GM19351 (cell line): ENCODE data around the gene STPG4.
"Not testable (repeated sequence)": the region's sequence is repeated elsewhere in the genome, so short reads cannot be mapped to it uniquely, and the experiment has no call there.

ENCODE experiments used
- ATAC-seq: cut with Tn5 transposase; IDR thresholded peaks from one replicate; pipeline ENCODE4 v1.9.1; 2021; ENCODE audit warnings: mild to moderate bottlenecking, moderate library complexity; ENCODE audit not compliant: unreplicated experiment

STPG4 gene

GRCh38 chr2:47155091-47155876 lies at the start of gene STPG4:
Gene STPG4 (minus strand): TSS chr2:47155308. CDS start chr2:47155251, 57 bp downstream.
- peak; percentile 81 for ATAC-seq

GRCh38 chr2:47204691-47205090 lies 49.6 kb upstream of the STPG4 start:
- ATAC-seq, result no peak

- no peak for ATAC-seq
Observed at GRCh38 chr2:47203995-47204394, 48.9 kb upstream of the STPG4 start.

GRCh38 chr2:47201224-47201623 lies 46.1 kb upstream of the STPG4 start:
- ATAC-seq, result no peak

- ATAC-seq, result no peak
Observed at GRCh38 chr2:47198985-47199451, 43.9 kb upstream of the STPG4 start.

GRCh38 chr2:47196499-47196898 lies 41.4 kb upstream of the STPG4 start:
- no peak for ATAC-seq

- ATAC-seq, result no peak
Observed at GRCh38 chr2:47196046-47196445, 40.9 kb upstream of the STPG4 start.

- ATAC-seq, result no peak
Observed at GRCh38 chr2:47195148-47195547, 40.0 kb upstream of the STPG4 start.

GRCh38 chr2:47194410-47194809 lies 39.3 kb upstream of the STPG4 start:
- ATAC-seq, result no peak

GRCh38 chr2:47193607-47194006 lies 38.5 kb upstream of the STPG4 start:
- no peak for ATAC-seq

GRCh38 chr2:47190188-47190881 lies 35.2 kb upstream of the STPG4 start:
- no peak for ATAC-seq

GRCh38 chr2:47189635-47190034 lies 34.5 kb upstream of the STPG4 start:
- ATAC-seq, result no peak

GRCh38 chr2:47187069-47187468 lies 32.0 kb upstream of the STPG4 start:
- ATAC-seq, result no peak

GRCh38 chr2:47186351-47186750 lies 31.2 kb upstream of the STPG4 start:
- no peak for ATAC-seq

GRCh38 chr2:47185098-47185497 lies 30.0 kb upstream of the STPG4 start:
- ATAC-seq, result not testable (repeated sequence)

GRCh38 chr2:47181176-47181575 lies 26.1 kb upstream of the STPG4 start:
- ATAC-seq, result no peak

GRCh38 chr2:47180531-47180930 lies 25.4 kb upstream of the STPG4 start:
- no peak for ATAC-seq

GRCh38 chr2:47179388-47179787 lies 24.3 kb upstream of the STPG4 start:
- ATAC-seq, result no peak

GRCh38 chr2:47178341-47178740 lies 23.2 kb upstream of the STPG4 start:
- no peak for ATAC-seq

GRCh38 chr2:47177043-47177565 lies 22.0 kb upstream of the STPG4 start:
- ATAC-seq, result peak; percentile 14

- no peak for ATAC-seq
Observed at GRCh38 chr2:47174733-47175361, 19.7 kb upstream of the STPG4 start.
